Nephron progenitor cell (in vitro differentiated cells): ENCODE data around the gene RANBP1.

ENCODE experiments used
- DNase-seq: peaks from one replicate; pipeline ENCODE4 v3.0.0; 2021
- H3K27ac Mint-ChIP-seq: 2 replicates; pipeline ENCODE4 v1.8.0; 2021; ENCODE audit warnings: mild to moderate bottlenecking, moderate library complexity, mixed read lengths
- H3K27me3 Mint-ChIP-seq: 2 replicates; pipeline ENCODE4 v1.8.0; 2021; ENCODE audit warnings: mild to moderate bottlenecking, low read depth, mixed read lengths; ENCODE audit not compliant: poor library complexity
- H3K36me3 Mint-ChIP-seq: 2 replicates; pipeline ENCODE4 v1.8.0; 2021; ENCODE audit warnings: low read depth, mixed read lengths
- H3K4me1 Mint-ChIP-seq: 2 replicates; pipeline ENCODE4 v1.8.0; 2021; ENCODE audit warnings: mixed read lengths
- H3K4me3 Mint-ChIP-seq: 2 replicates; pipeline ENCODE4 v1.8.0; 2021; ENCODE audit warnings: mild to moderate bottlenecking, moderate library complexity, mixed read lengths
- H3K9me3 Mint-ChIP-seq: 2 replicates; pipeline ENCODE4 v1.8.0; 2021; ENCODE audit warnings: mild to moderate bottlenecking, moderate library complexity, mixed read lengths
- TF ChIP-seq, protein P1 (sequence below): fragments of 200-600 bp; sonication (generic); IDR thresholded peaks from 2 replicates; pipeline ENCODE4 v1.5.0; 2021; ENCODE audit warnings: antibody characterized with exemption

Gene RANBP1

DNA sequence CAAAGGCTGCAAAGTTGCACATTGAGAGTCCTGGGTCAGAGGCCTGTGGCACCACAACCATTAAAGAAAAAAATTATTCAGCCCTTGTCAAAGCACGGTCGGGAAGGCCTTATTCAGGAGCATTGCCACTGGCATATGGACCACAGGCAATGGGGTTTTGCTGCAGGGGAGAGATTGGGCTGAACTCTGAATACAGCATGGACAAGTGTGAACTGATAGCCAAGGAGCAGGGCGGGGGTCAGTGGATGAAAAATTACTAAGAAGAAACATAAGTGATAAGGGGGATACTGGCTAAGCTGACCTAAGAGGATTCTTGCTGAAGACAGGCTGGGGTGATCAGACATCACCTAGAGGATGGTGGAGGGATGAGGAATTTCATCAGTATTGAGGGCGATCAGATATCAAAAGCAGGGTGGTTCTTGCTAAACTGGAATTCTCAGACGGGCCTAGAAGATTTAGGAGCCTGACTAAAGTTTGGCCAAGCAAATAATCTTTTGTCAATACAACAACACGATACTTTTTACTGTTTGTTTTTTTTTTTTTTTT, 39.2 kb upstream of the RANBP1 start:
- H3K27ac Mint-ChIP-seq, result no peak overlapping the region
- no peak overlapping the region for H3K4me3 Mint-ChIP-seq
- no peaks in the 10 kb centered on the region for H3K9me3 Mint-ChIP-seq
- TF ChIP-seq, protein P1, sequence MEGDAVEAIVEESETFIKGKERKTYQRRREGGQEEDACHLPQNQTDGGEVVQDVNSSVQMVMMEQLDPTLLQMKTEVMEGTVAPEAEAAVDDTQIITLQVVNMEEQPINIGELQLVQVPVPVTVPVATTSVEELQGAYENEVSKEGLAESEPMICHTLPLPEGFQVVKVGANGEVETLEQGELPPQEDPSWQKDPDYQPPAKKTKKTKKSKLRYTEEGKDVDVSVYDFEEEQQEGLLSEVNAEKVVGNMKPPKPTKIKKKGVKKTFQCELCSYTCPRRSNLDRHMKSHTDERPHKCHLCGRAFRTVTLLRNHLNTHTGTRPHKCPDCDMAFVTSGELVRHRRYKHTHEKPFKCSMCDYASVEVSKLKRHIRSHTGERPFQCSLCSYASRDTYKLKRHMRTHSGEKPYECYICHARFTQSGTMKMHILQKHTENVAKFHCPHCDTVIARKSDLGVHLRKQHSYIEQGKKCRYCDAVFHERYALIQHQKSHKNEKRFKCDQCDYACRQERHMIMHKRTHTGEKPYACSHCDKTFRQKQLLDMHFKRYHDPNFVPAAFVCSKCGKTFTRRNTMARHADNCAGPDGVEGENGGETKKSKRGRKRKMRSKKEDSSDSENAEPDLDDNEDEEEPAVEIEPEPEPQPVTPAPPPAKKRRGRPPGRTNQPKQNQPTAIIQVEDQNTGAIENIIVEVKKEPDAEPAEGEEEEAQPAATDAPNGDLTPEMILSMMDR, result no peak
- H3K4me1 Mint-ChIP-seq, result peaks cover 22% of the 10 kb centered on the region
- peaks cover 3% of the 10 kb centered on the region for H3K27me3 Mint-ChIP-seq
- no peak for DNase-seq
- no peaks in the 10 kb centered on the region for H3K36me3 Mint-ChIP-seq

GRCh38 chr22:20079745-20080444, 36.0 kb upstream of the RANBP1 start, which contains the start of gene DGCR8:
DGCR8 (plus strand) TSS chr22:20080241; CDS start chr22:20085964, 5,723 bp downstream.
- peak; percentile 88 for DNase-seq
- H3K4me1 Mint-ChIP-seq, result peaks cover 53% of the 10 kb centered on the region
- TF ChIP-seq, protein P1, result no peak
- no peaks in the 10 kb centered on the region for H3K36me3 Mint-ChIP-seq
- H3K27ac Mint-ChIP-seq, result peak within 1 kb of the TSS; percentile 88
- peaks cover 3% of the 10 kb centered on the region for H3K27me3 Mint-ChIP-seq
- H3K4me3 Mint-ChIP-seq, result peak within 1 kb of the TSS; percentile 91
- H3K9me3 Mint-ChIP-seq, result no peaks in the 10 kb centered on the region

- TF ChIP-seq, protein P1, result no peak
- DNase-seq, result peak; percentile 75
- Mint-ChIP-seq H3K4me1 (peaks cover 58% of the 10 kb centered on the region), H3K9me3 (no peaks in the 10 kb centered on the region), H3K4me3 (peak overlapping the region; percentile 91), H3K27me3 (peaks cover under 1% of the 10 kb centered on the region), H3K36me3 (peaks cover 5% of the 10 kb centered on the region), H3K27ac (peak overlapping the region; percentile 88)
These were observed 35.5 kb upstream of the RANBP1 start for GRCh38 chr22:20080445-20080775.

DNA sequence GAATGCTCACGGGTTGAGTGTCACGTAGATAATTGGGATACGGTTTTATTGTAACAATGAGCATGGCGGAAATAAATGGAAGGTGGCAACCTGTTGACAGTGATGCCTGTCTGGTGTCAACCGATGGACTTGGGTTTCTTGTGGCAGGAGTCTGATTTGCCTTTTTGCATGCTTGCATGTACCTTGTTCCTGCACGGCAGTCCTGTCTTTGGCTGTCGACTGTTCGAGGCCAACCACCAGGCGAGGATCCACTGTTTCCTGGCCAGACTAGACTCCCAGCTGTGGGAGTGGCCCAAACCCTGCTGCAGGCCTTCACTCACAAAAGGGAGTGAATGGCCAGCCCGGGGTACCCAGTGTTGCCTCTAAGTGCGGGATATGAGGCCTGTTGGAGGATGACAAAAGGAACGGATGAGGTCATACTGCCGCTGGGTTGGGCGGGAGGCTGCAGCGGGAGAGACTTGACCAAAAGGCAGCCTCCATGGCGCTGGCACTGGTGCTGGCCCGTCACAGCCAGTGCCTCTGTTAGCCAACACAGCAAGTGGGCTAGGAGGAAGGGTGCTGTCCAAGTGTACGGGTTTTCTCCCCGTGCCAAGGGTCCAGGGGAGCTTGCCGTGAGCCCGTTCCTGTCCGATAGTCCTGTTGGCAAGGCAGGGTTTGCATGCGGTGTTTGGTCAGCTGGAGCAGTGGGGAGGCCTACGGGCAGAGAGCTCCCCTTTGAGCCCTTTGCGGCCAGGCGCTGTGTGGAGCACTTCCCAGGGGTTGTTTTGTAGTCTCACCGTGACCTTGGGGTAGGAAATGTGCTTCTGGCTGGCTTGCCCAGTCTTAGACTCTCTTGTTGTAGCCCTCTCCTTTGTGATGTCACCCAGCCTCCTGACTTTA, 34.9 kb upstream of the RANBP1 start:
- peak; percentile 32 for DNase-seq
- Mint-ChIP-seq H3K4me3 (peak overlapping the region; percentile 91), H3K4me1 (peaks cover 62% of the 10 kb centered on the region), H3K36me3 (peaks cover 9% of the 10 kb centered on the region), H3K27me3 (no peaks in the 10 kb centered on the region), H3K9me3 (no peaks in the 10 kb centered on the region), H3K27ac (peak overlapping the region; percentile 88)
- TF ChIP-seq, protein P1, result no peak

DNA sequence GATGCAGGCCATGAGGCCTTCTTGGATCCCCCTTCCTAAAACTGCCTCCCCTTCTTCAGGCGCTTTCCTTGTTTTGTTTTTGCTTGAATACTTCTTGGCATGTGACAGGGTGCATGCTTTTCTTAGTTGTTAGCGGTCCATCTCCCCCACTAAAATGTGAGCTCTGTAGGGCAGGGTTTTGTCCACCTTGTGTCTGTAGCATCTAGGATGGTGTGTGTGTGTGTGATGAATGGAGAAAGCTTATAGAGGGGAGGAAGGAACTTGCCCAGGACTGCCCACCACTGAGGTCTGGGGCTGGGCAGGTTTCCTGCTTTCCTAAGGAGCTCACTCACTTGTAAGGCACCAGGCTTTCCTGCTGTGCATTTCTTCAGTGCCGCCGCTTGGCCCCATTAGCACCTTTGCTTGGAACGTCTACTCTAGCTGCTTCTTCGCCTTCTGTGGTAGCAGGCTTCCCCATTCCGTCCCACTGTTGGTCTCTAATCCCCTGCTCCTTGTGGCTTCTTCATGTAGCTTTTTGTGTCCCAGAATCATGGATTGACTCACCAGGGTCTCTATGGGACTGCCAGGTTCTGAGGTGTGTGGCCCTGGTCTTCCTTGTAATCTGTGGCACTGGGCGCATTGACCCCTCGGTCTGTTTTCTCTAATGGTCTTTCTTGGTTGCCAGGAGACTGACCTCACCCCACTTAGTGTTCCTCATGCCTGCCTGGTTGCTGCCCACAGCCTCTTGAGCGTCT, 32.6 kb upstream of the RANBP1 start:
- no peaks in the 10 kb centered on the region for H3K9me3 Mint-ChIP-seq
- TF ChIP-seq, protein P1, result no peak
- DNase-seq, result no peak
- peaks cover 29% of the 10 kb centered on the region for H3K36me3 Mint-ChIP-seq
- H3K4me3 Mint-ChIP-seq, result peak overlapping the region; percentile 91
- H3K4me1 Mint-ChIP-seq, result peaks cover 56% of the 10 kb centered on the region
- H3K27ac Mint-ChIP-seq, result peak overlapping the region; percentile 97
- H3K27me3 Mint-ChIP-seq, result no peaks in the 10 kb centered on the region
